ENCODE data around the gene AMN1. TPM values are rescaled to one million over a fixed set of nuclear protein-coding genes. Genes with fewer than 3 reads are reported as not detected.
A peak's percentile ranks its signal among the peaks of the same experiment; 100 is the strongest.

The AMN1 gene
- total RNA-seq, 1 experiment from 2014 or later = 14.3 TPM

DNA sequence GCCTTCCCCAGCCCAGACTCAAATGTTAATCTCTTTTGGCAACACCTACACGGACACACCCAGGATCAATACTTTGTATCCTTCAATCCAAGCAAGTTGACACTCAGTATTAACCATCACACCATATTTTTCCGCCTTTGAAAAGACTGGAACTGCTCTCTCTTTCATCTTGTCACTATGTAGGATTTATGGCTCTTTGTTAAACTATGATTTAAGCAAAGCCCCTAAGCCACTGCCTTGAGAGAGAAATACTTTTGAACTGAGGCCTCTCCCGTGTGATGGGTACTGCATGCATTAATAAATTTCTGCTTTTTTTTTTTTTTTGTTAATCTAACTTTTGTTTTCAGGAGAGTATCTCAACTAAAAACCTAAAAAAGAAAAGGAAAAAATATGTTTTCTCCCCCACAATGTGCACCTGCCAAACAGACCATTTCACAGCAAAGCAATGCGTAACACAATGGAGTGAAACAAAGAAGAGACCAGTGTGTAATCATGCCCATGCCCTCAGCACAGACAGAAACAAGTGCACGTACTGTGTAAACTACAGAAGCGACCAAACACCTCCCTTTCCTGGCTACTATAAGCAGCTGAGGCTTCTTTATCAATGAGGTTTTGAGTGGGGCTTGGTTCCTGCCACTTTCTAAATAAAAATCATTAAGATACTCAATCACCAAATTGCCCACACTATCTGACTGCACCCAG, 97.6 kb downstream of the AMN1 start:
- no peak for DNase-seq (ENCODE audit: low read depth)

DNA sequence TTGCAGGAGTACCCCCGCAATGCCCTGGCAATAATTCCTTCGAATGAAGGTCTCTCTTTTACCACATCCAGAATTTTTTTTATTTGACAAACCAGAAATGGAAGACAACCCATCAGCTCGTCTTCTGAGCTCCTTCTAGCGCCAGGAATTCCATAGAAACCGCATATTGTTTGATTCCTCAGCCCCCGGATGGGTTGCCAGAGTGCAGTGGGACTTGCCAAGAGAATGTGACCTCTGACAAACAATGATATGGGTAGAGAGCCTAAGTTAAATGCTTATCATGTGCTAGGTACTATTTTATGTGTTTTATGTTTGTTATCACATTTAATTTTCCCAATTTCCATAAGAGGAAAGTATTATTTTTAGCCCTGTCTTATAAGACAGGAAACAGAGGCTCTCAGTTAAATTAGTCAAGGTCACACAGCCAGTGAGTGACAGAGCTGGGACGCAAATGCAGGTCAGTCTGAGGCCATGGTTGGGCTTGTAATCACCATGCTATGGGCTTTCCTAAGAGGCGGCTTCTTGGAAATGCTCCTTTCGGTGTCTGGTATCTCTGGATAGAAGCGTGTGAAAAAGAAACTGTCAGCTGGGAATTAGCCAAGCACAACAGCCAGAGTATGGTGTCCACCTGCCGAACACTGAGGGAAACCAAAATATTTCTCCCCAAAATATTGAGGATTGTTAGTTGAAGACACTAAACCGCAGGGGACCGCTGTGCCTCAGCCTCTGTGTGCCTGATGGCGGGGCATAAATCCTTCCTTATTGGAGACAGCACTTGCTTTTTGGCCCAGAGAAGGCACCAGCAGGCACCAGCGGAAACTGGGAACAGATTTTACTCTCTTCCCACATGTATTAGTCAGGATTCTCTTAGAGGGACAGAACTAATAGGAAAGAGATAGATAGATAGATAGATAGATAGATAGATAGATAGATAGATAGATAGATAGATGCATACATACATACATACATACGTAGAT, 98.8 kb downstream of the AMN1 start:
- peak; percentile 34 for DNase-seq (ENCODE audit: low read depth)

- no peak for DNase-seq (ENCODE audit: low read depth)
These were observed 101.3 kb downstream of the AMN1 start for GRCh38 chr12:31627456-31628054.

- no peak for DNase-seq (ENCODE audit: low read depth)
These were observed 102.4 kb downstream of the AMN1 start for GRCh38 chr12:31626270-31626995.

DNA sequence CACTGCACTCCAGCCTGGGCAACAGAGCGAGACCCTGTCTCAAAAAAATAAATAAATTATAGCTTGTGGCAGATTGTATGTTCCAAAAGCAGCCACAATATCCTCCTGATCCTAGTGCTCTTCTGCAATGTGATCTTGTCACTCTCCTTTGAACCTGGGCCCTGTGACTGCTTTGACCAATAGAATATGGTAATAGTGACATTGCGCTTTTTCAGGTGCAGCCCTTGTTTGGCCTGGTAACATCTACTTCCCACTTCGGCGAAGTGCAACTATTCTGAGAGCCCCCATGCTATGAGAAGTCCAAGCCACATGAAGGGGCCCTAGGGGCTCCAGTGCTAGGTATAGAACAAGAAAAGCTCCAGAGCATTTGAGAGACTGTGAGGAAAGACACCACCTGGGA, 106.8 kb downstream of the AMN1 start:
- DNase-seq (ENCODE audit: low read depth) = no peak

Other genes starting within 250 kb of the AMN1 start
- gene DENND5B, start 137.9 kb downstream of the AMN1 start, total RNA-seq (2014; rRNA removed) = 7.0 and 9.0 TPM in 2 replicates
- gene ETFBKMT, start 69.3 kb downstream of the AMN1 start, total RNA-seq (2014; rRNA removed) = 1.7 and 3.1 TPM in 2 replicates
- gene RESF1, start 230.4 kb upstream of the AMN1 start, total RNA-seq (2014; rRNA removed) = 14.9 and 20.0 TPM in 2 replicates

Data from LHCN-M2 (cell line).